Measurements from ENCODE around the gene EFHD2.

DNA sequence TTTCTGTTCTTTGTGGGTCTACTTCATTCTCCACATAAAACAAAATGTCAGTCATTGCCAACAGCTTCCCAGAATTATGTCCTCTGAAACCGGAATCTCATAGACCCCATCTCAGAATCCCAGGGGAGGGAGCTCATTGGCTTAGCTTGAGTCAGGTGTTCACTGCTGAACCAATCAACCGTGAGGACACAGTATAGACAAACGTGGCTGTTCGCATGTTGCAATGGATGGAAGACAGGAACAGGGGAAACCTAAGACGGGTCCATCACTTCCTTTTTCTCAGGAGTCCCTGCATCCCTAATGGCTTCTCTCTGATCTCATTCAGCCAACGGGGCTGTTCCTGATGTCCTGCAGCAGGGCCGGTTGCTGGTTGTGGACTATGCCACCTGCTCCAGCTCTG is 56.0 kb downstream of the EFHD2 start:
- TF ChIP-seq CTCF (IDR thresholded peaks at IDR 0.05) (no peak), POLR2AphosphoS5 (IDR thresholded peaks at IDR 0.05) (no peak)

All from prostate gland (tissue), 2 donors.